ENCODE results near the gene IRX2.

DNA sequence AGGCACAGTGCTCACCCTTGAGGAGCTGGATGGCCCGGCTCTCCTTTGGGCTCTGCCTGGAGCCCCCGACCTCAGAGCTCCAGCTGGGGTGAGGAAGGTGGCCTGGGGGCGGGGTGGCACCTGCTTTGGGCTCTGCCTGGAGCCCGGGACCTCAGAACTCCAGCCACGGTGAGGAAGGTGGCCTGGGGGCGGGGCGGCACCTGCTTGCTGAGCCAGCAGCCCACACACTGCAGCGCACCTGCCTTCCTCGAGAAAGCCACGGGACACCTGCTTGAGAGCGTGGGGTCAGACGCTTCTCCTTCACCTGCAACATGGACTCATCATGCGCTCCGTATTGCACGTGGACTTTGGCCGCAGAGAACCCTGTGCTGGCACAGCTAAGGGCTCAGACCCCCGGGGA, 51.8 kb downstream of the IRX2 start:
- TF ChIP-seq, protein P1, sequence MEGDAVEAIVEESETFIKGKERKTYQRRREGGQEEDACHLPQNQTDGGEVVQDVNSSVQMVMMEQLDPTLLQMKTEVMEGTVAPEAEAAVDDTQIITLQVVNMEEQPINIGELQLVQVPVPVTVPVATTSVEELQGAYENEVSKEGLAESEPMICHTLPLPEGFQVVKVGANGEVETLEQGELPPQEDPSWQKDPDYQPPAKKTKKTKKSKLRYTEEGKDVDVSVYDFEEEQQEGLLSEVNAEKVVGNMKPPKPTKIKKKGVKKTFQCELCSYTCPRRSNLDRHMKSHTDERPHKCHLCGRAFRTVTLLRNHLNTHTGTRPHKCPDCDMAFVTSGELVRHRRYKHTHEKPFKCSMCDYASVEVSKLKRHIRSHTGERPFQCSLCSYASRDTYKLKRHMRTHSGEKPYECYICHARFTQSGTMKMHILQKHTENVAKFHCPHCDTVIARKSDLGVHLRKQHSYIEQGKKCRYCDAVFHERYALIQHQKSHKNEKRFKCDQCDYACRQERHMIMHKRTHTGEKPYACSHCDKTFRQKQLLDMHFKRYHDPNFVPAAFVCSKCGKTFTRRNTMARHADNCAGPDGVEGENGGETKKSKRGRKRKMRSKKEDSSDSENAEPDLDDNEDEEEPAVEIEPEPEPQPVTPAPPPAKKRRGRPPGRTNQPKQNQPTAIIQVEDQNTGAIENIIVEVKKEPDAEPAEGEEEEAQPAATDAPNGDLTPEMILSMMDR (IDR thresholded peaks at IDR 0.05; ENCODE audit: control extremely low read depth in 1 of 3, insufficient read depth in 1 of 3, low read depth in 1 of 3, low read length in 3 of 3), result no peak
- no peak for TF ChIP-seq SRF (IDR thresholded peaks at IDR 0.05; ENCODE audit: low read depth, low read length)
- no peak for TF ChIP-seq POLR2A (IDR thresholded peaks at IDR 0.05; ENCODE audit: control extremely low read depth in 1 of 2, low read depth in 2 of 2, low read length in 2 of 2)
- TF ChIP-seq EZH2 (IDR thresholded peaks at IDR 0.05; ENCODE audit: low read depth, low read length, severe bottlenecking), result no peak
- no peak for TF ChIP-seq JUN (IDR thresholded peaks at IDR 0.05; ENCODE audit: low read depth, low read length)
- no peak for TF ChIP-seq RFX5 (IDR thresholded peaks at IDR 0.05; ENCODE audit: borderline replicate concordance, low read depth, low read length)
- TF ChIP-seq, protein P2, sequence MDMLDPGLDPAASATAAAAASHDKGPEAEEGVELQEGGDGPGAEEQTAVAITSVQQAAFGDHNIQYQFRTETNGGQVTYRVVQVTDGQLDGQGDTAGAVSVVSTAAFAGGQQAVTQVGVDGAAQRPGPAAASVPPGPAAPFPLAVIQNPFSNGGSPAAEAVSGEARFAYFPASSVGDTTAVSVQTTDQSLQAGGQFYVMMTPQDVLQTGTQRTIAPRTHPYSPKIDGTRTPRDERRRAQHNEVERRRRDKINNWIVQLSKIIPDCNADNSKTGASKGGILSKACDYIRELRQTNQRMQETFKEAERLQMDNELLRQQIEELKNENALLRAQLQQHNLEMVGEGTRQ (IDR thresholded peaks at IDR 0.05; ENCODE audit: low read length), result no peak
- TF ChIP-seq CHD1 (IDR thresholded peaks at IDR 0.05; ENCODE audit: low read depth, low read length), result no peak
- no peak for TF ChIP-seq ZNF274 (IDR thresholded peaks at IDR 0.05; ENCODE audit: borderline replicate concordance, extremely low read depth, low read length)
